G401 (cell line): ENCODE measurements around the gene SERAC1. TPM values are rescaled to one million over a fixed set of nuclear protein-coding genes. Genes with fewer than 3 reads are reported as not detected.
"Not testable (repeated sequence)": the region's sequence is repeated elsewhere in the genome, so short reads cannot be mapped to it uniquely, and the experiment has no call there.

Experiments used
- DNase-seq: peaks from one replicate; pipeline ENCODE4 v3.0.0-alpha.2; 2015; ENCODE audit warnings: low spot score
- in situ Hi-C: cut with HindIII; loops from 2 replicates; pipeline ENCODE4 v1.10.0; 2016; ENCODE audit warnings: low sequenced_read_pairs, mixed read lengths
- total RNA-seq: library from RNA; depleted of rRNA; stranded (reverse); fragments of >200 nt; shearing (Covaris generic); gene quantifications from 2 replicates; pipeline ENCODE4 v1.2.3, GENCODE V29; 2014

SERAC1 gene
- total RNA-seq, 1 experiment from 2014 or later: 16.8 TPM

DNA sequence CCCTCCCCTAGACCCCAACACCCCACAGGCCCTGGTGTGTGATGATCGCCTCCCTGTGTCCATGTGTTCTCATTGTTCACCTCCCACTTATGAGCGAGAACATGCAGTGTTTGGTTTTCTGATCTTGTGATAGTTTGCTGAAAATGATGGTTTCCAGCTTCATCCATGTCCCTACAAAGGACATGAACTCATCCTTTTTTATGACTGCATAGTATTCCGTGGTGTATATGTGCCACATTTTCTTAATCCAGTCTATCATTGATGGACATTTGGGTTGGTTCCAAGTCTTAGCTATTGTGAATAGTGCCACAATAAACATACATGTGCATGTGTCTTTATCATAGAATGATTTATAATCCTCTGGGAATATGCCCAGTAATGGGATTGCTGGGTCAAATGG, 9.7 kb upstream of the SERAC1 start:
- in situ Hi-C loops, DNase-seq: not testable (repeated sequence)

DNA sequence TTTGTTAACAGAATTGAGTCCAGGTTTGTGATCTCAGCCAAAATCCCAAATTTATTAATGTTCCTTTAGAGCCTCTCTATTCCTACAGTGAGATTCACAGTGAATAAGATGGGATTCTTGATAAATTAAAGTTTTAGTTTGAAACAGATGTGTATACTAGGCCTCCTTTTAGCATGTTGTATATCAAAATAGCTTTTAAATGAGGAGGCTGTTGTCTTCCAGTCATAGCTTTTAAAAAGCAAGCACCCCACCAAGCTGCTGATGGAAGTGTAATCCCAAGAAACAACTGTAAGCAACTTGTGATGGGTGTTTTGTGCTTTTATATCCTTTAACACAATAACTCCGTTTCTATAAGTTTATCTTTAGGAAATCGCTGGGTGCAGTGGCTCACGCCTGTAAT, 7.0 kb upstream of the SERAC1 start:
- in situ Hi-C loops: no loop called here
- DNase-seq: no peak

DNA sequence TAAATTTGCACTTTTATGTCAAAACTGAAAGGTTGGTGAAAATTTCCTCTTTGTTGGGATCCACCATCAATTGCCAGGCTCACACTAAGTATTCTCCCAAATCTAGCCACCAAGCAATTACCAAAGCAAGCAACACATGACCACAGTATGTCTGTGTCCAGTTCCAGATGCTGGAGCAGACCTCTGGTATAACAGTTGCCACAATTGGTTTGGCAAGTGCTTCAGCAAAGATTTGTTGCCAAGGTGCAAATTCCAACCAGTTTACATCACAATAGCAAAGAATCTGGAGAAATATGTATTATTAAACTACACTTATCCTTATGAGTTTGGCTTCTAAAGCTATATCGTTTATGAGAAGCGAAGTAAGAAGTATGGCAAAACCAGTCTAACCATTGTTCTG, 6.5 kb upstream of the SERAC1 start:
- in situ Hi-C loops: no loop called here
- DNase-seq: no peak

- in situ Hi-C loops: no loop called here
These were observed 6.0 kb upstream of the SERAC1 start for GRCh38 chr6:158174024-158174423.

GRCh38 chr6:158172001-158172400, 3.9 kb upstream of the SERAC1 start:
- in situ Hi-C loops: no loop called here
- DNase-seq: no peak

More at GRCh38 chr6:158174024-158174423, 6.0 kb upstream of the SERAC1 start:
- DNase-seq: no peak

- DNase-seq: no peak
- in situ Hi-C loops: no loop called here
These were observed 2.6 kb upstream of the SERAC1 start for GRCh38 chr6:158170656-158171081.

DNA sequence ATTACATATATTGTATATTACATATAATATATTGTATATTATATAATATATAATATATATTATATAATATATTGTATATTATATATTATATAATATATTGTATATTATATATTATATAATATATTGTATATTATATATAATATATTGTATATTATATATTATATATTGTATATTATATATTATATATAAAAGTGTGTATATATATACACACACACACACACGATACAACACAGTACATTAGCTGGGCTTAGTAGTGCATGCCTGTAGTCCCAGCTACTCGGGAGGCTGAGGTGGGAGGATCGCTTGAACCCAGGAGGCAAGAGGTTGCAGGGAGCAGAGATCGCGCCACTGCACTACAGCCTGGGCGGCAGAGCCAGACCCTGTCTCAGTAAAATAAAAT, 1.6 kb upstream of the SERAC1 start:
- DNase-seq, in situ Hi-C loops: not testable (repeated sequence)

DNA sequence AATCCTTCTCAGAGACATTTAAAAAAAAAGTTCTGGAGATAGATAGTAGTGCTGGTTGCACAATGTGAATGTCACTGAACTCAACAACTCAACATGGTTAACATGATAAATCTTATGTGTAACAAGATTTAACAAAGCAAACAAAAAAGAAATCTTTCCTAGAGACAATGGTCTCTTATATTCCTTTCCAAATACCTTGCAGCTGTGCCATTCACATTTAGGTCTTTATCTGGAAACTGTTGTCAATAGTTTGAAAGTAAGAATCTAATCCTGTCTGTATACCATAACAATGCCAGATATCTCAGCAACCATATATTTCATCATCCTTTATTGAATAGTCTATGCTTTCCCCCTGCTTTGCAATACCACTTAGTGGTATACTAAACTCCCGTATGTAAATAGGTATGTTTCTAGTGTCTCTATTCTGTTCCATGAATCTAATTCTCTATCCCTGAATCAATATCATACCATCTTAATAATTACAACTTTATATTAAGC, 2.1 kb downstream of the SERAC1 start:
- in situ Hi-C loops: no loop called here

GRCh38 chr6:158164579-158165170, 3.4 kb downstream of the SERAC1 start:
- in situ Hi-C loops: no loop called here
- DNase-seq: no peak

More for the DNA sequence above, 2.1 kb downstream of the SERAC1 start:
- DNase-seq: no peak

- in situ Hi-C loops: no loop called here
- DNase-seq: no peak
These were observed 6.4 kb downstream of the SERAC1 start for GRCh38 chr6:158161566-158162254.

GRCh38 chr6:158160932-158161539, 7.0 kb downstream of the SERAC1 start:
- no peak for DNase-seq
- in situ Hi-C loops: no loop called here

DNA sequence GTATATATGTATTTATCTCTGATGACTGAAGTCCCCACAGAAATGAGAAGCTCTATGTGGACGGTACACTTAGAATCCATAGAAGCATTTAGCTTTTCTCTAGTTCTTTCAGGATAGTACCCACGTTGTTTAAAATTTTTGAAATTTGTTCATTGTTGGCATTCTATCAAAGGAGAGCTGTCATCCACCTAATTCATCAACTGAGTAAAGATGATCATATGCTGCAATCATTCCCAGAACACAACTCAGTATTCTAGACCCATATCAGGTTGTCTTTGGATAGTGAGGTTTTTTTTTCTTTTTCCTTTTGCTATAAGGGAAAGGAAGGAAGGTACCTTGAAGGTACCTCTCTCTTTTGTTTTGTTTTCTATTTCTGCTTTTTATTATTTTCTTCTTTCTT, 9.3 kb downstream of the SERAC1 start:
- in situ Hi-C loops: no loop called here
- no peak for DNase-seq

DNA sequence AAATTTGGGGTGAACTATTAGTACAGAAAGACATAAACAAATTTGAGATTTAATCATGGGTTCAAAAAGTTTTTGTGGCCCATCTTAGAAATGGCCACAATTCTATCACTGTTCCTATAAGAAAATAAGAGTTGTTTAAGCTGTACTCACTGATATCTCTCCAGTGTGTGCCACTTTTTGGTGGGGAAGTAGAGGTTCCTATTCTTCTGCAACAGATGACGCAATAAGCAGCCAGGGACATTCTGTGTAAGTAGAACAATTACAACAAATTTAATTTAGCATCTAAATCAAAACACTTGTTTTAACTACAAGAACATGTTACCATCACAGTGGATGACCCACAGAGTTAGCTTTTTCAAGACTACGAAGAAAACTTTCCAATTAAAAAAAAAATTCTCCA, 9.9 kb downstream of the SERAC1 start:
- DNase-seq: no peak
- in situ Hi-C loops: no loop called here

GRCh38 chr6:158157064-158157764, 10.8 kb downstream of the SERAC1 start:
- DNase-seq: no peak
- in situ Hi-C loops: no loop called here

DNA sequence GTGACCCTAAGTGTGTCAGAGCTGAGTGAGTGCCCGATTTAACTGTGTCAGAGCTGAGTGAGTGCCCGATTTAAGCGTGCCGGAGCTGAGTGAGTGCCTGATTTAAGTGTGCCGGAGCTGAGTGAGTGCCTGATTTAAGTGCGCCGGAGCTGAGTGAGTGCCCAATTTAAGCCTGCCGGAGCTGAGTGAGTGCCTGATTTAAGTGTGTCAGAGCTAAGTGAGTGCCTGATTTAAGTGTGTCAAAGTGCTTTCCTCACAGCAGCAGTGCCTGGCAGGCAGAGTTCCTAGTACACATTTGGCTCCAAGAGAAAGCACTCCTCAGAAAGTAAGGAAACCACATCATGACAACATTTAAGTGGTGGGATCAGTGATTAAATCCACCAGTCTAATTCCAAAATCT, 13.2 kb downstream of the SERAC1 start:
- in situ Hi-C loops: no loop called here
- no peak for DNase-seq

- in situ Hi-C loops: no loop called here
- DNase-seq: no peak
These were observed 14.5 kb downstream of the SERAC1 start for GRCh38 chr6:158153576-158153975.

GRCh38 chr6:158152659-158153058, 15.4 kb downstream of the SERAC1 start:
- no peak for DNase-seq
- in situ Hi-C loops: no loop called here

DNA sequence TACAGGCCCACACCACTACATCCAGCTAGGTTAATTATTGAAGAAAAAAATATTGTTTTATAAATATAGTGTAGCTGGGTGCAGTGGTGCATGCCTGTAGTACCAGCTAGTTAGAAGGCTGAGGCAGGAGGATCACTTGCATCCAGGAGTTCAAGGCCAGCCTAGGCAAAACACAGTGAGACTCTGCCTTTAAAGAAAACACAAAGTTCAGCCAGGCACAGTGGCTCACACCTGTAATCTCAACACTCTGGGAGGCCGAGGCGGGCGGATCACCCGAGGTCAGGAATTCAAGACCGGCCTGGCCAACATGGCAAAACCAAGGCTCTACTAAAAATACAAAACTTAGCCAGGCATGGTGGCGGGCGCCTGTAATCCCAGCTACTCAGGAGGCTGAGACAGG, 16.0 kb downstream of the SERAC1 start:
- DNase-seq, in situ Hi-C loops: not testable (repeated sequence)

DNA sequence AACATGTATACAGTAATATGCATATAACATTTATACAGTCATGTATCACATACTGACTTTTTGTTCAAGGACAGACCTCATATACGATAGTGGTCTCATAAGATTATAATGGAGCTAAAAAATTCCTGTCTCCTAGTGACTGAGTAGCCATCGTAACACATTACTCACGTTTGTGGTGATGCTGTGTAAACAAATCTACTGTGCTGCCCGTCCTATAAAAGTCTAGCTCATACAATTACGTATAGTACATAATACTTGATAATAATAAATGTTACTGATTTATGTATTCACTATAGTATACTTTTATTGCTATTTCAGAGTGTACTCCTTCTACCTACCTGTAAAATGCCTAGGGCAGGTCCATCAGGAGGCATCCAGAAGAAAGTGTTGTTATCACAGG, 17.4 kb downstream of the SERAC1 start:
- DNase-seq: no peak
- in situ Hi-C loops: no loop called here

DNA sequence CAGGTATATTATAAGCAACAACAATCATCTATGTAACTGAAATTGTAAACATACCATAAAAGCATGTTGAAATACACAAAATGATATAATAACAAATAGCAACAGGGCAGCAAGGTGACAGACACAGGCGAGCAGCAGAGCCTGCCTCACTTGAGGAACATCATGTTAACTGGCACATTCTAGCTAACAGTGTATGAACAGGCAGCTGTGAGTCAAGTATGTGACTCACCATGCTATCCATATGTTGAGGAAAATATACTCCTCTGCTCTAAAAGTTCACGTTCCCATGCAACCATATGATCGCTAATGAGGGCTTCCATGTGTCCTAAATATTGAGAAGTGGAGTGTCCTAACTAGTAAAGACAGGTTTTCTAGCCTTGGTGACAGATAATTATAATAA, 18.4 kb downstream of the SERAC1 start:
- in situ Hi-C loops: no loop called here
- no peak for DNase-seq
